Caco-2 (cell line): ENCODE measurements around the gene SUPT3H. TPM values are rescaled to one million over a fixed set of nuclear protein-coding genes. Genes with fewer than 3 reads are reported as not detected.

Experiments used
- BruUV-seq: library from RNA; stranded (reverse); fragments of 400-500 nt; replicated peaks from 2 replicates; lab custom pipeline; 2021; lab: Mats Ljungman, UMichigan
- CTCF ChIA-PET: fragments of 300-600 bp; sonication (Branson Sonifier 250); formaldehyde crosslinking; loops from one replicate; lab custom pipeline; 2022; ENCODE audit warnings: antibody characterized with exemption; lab: Charles Lee
- POLR2A ChIA-PET: fragments of 300-600 bp; sonication (Branson Sonifier 250); formaldehyde crosslinking; loops from one replicate; lab custom pipeline; 2022; ENCODE audit warnings: antibody characterized with exemption; lab: Charles Lee
- DNase-seq, 2 experiments: peaks; one replicate each; pipeline versions ENCODE4 v3.0.0 to v3.0.0-alpha.2; 2020 to 2022
- H3K27me3 ChIP-seq: replicated peaks from 2 replicates; pipeline ENCODE4 v1.6.0; 2011; ENCODE audit warnings: low read length; ENCODE audit not compliant: control insufficient read depth, insufficient read depth
- H3K36me3 ChIP-seq: 2 replicates; pipeline ENCODE4 v1.5.1; 2011; ENCODE audit warnings: low read length; ENCODE audit not compliant: control insufficient read depth, insufficient read depth
- H3K4me1 ChIP-seq: fragments of 250-450 bp; sonication (Bioruptor Pico); 2 replicates; pipeline ENCODE4 v1.5.1; 2020; ENCODE audit warnings: mild to moderate bottlenecking
- H3K4me3 ChIP-seq: 2 replicates; pipeline ENCODE4 v1.5.1; 2011; ENCODE audit warnings: low read depth, mild to moderate bottlenecking, control low read depth, low read length
- H3K9me3 ChIP-seq: fragments of 250-450 bp; sonication (Bioruptor Pico); 2 replicates; pipeline ENCODE4 v1.5.1; 2020; ENCODE audit warnings: mild to moderate bottlenecking, moderate library complexity
- H3K27ac Mint-ChIP-seq: one replicate; pipeline ENCODE4 v1.8.0; 2022; ENCODE audit warnings: mixed read lengths; ENCODE audit not compliant: unreplicated experiment
- H3K27me3 Mint-ChIP-seq: one replicate; pipeline ENCODE4 v1.8.0; 2022; ENCODE audit warnings: mixed read lengths; ENCODE audit not compliant: insufficient read depth, unreplicated experiment
- H3K36me3 Mint-ChIP-seq: one replicate; pipeline ENCODE4 v1.8.0; 2022; ENCODE audit warnings: mild to moderate bottlenecking, mixed read lengths; ENCODE audit not compliant: insufficient read depth, unreplicated experiment
- H3K4me1 Mint-ChIP-seq: one replicate; pipeline ENCODE4 v1.8.0; 2022; ENCODE audit warnings: low read depth, mixed read lengths; ENCODE audit not compliant: unreplicated experiment
- H3K4me3 Mint-ChIP-seq: one replicate; pipeline ENCODE4 v1.8.0; 2022; ENCODE audit warnings: mild to moderate bottlenecking, moderate library complexity, mixed read lengths; ENCODE audit not compliant: unreplicated experiment
- H3K9me3 Mint-ChIP-seq: one replicate; pipeline ENCODE4 v1.8.0; 2022; ENCODE audit warnings: mixed read lengths; ENCODE audit not compliant: unreplicated experiment
- CTCF ChIP-seq, 2 experiments: fragments of 200-600 bp in 1 of 2; IDR thresholded peaks; 1 replicate in 1 of 2; 2 replicates in 1 of 2; pipeline versions ENCODE4 v1.5.1 to v1.8.0; 2011 to 2022; ENCODE audit warnings: antibody characterized with exemption in 1 of 2, control low read depth in 1 of 2, inconsistent platforms in 1 of 2, low read depth in 1 of 2, low read length in 1 of 2, mild to moderate bottlenecking in 1 of 2, moderate library complexity in 1 of 2; ENCODE audit not compliant: insufficient read depth in 1 of 2, severe bottlenecking in 1 of 2, unreplicated experiment in 1 of 2
- intact Hi-C: fragments of 100-400 bp; cut with micrococcal nuclease; formaldehyde crosslinking; loops from one replicate; pipeline ENCODE4 v1.10.0; 2022; ENCODE audit not compliant: unreplicated experiment
- total RNA-seq: library from RNA; stranded (reverse); gene quantifications from 2 replicates; pipeline ENCODE4 v1.2.3, GENCODE V29; 2022

The SUPT3H gene
- total RNA-seq, 1 experiment from 2014 or later = 13.2 TPM

DNA sequence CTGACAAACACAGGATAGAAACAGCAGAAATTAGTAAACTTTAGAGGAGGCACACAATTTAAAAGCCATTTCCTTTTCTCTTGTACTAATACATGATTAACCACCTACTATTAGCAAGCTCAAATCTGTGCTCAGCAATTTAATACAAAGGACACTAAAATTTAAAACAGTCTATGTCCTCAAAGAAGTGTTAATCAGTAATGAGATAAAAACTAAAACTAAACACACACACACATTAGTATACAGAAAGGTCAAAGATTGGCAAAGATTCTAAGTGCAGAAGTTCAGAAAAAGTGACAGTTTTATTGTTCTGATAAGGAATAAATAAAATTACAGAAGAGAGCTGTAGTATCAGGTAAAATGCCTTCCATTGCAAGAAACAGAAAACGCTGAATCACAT is 123.5 kb downstream of the SUPT3H start:
- Mint-ChIP-seq H3K27ac (no peak overlapping the region), H3K4me3 (no peak overlapping the region), H3K27me3 (no peaks in the 10 kb centered on the region), H3K36me3 (peaks cover 7% of the 10 kb centered on the region), H3K9me3 (no peaks in the 10 kb centered on the region), H3K4me1 (no peaks in the 10 kb centered on the region)
- ChIA-PET POLR2A (no interaction called here), CTCF (no interaction called here)
- intact Hi-C loops = no loop called here
- no TSS peak for BruUV-seq
- no peak overlapping the region for H3K4me3 ChIP-seq
- H3K27me3 ChIP-seq = no peaks in the 10 kb centered on the region
- H3K36me3 ChIP-seq = no peaks in the 10 kb centered on the region
- TF ChIP-seq CTCF (IDR thresholded peaks at IDR 0.05; ENCODE audit: insufficient read depth in 1 of 2, low read depth in 1 of 2, low read length in 1 of 2, severe bottlenecking in 1 of 2, unreplicated experiment in 1 of 2) = no peak
- no peaks in the 10 kb centered on the region for H3K9me3 ChIP-seq
- no peaks in the 10 kb centered on the region for H3K4me1 ChIP-seq
- DNase-seq = no peak

GRCh38 chr6:45253453-45253852 is 124.3 kb downstream of the SUPT3H start:
- Histone ChIP-seq H3K4me1 (no peaks in the 10 kb centered on the region), H3K4me3 (no peak overlapping the region), H3K27me3 (no peaks in the 10 kb centered on the region), H3K36me3 (no peaks in the 10 kb centered on the region), H3K9me3 (no peaks in the 10 kb centered on the region)
- Mint-ChIP-seq H3K36me3 (peaks cover 7% of the 10 kb centered on the region), H3K4me1 (no peaks in the 10 kb centered on the region), H3K27ac (no peak overlapping the region), H3K9me3 (no peaks in the 10 kb centered on the region), H3K4me3 (no peak overlapping the region), H3K27me3 (no peaks in the 10 kb centered on the region)
- no peak for DNase-seq
- intact Hi-C loops = no loop called here
- no peak for TF ChIP-seq CTCF (IDR thresholded peaks at IDR 0.05; ENCODE audit: insufficient read depth in 1 of 2, low read depth in 1 of 2, low read length in 1 of 2, severe bottlenecking in 1 of 2, unreplicated experiment in 1 of 2)
- CTCF ChIA-PET = no interaction called here
- POLR2A ChIA-PET = no interaction called here
- BruUV-seq = no TSS peak

- no peak for TF ChIP-seq CTCF (IDR thresholded peaks at IDR 0.05; ENCODE audit: insufficient read depth in 1 of 2, low read depth in 1 of 2, low read length in 1 of 2, severe bottlenecking in 1 of 2, unreplicated experiment in 1 of 2)
- ChIA-PET CTCF (no interaction called here), POLR2A (no interaction called here)
- Mint-ChIP-seq H3K9me3 (peaks cover 17% of the 10 kb centered on the region), H3K27ac (no peak overlapping the region), H3K4me1 (no peaks in the 10 kb centered on the region), H3K36me3 (no peaks in the 10 kb centered on the region), H3K4me3 (no peak overlapping the region), H3K27me3 (no peaks in the 10 kb centered on the region)
- intact Hi-C loops = no loop called here
- Histone ChIP-seq H3K9me3 (0 out of 2 replicates have a peak, but pooled peaks cover 5% of the 10 kb centered on the region), H3K4me1 (no peaks in the 10 kb centered on the region), H3K4me3 (no peak overlapping the region), H3K36me3 (no peaks in the 10 kb centered on the region), H3K27me3 (no peaks in the 10 kb centered on the region)
- DNase-seq = no peak
- no TSS peak for BruUV-seq
Measured at GRCh38 chr6:45231660-45232059, 146.1 kb downstream of the SUPT3H start.
